PC-9 (cell line): ENCODE data around the gene HOMER3. TPM values are rescaled to one million over a fixed set of nuclear protein-coding genes. Genes with fewer than 3 reads are reported as not detected.

Source experiments
- BruUV-seq: library from RNA; stranded (reverse); fragments of 400-500 nt; replicated peaks from 2 replicates; lab custom pipeline; 2021; lab: Mats Ljungman, UMichigan
- CTCF ChIA-PET: fragments of 300-600 bp; sonication (Branson Sonifier 250); formaldehyde crosslinking; loops from one replicate; lab custom pipeline; 2022; ENCODE audit warnings: antibody characterized with exemption; lab: Charles Lee
- POLR2A ChIA-PET: fragments of 300-600 bp; sonication (Branson Sonifier 250); formaldehyde crosslinking; loops from one replicate; lab custom pipeline; 2022; ENCODE audit warnings: antibody characterized with exemption; ENCODE audit not compliant: unreplicated experiment; lab: Charles Lee
- DNase-seq, 2 experiments: peaks; one replicate each; pipeline versions ENCODE4 v3.0.0 to v3.0.0-alpha.2; 2015 to 2022; ENCODE audit warnings: mixed read lengths in 1 of 2
- H2AFZ ChIP-seq: fragments of 200-600 bp; sonication (generic); 2 replicates; pipeline ENCODE4 v1.8.1; 2017; ENCODE audit warnings: antibody characterized with exemption
- H3F3A ChIP-seq: fragments of 200-600 bp; sonication (generic); 2 replicates; pipeline ENCODE4 v1.8.1; 2017; ENCODE audit warnings: antibody characterized with exemption, mild to moderate bottlenecking, low read depth; ENCODE audit not compliant: insufficient read depth
- H3K27ac ChIP-seq: fragments of 200-600 bp; sonication (generic); 2 replicates; pipeline ENCODE4 v1.6.1; 2016; ENCODE audit warnings: mixed run types
- H3K27me3 ChIP-seq: fragments of 200-600 bp; sonication (generic); 2 replicates; pipeline ENCODE4 v1.6.1; 2016; ENCODE audit warnings: low read depth, mixed run types; ENCODE audit not compliant: insufficient read depth
- H3K36me3 ChIP-seq: fragments of 200-600 bp; sonication (generic); 2 replicates; pipeline ENCODE4 v1.6.1; 2016; ENCODE audit warnings: low read depth, mixed run types
- H3K4me1 ChIP-seq: fragments of 200-600 bp; sonication (generic); replicated peaks from 2 replicates; pipeline ENCODE4 v1.6.1; 2016; ENCODE audit warnings: mixed run types; ENCODE audit not compliant: insufficient read depth
- H3K4me2 ChIP-seq: fragments of 200-600 bp; sonication (generic); 2 replicates; pipeline ENCODE4 v1.6.1; 2017; ENCODE audit warnings: mixed run types
- H3K4me3 ChIP-seq: fragments of 200-600 bp; sonication (generic); 2 replicates; pipeline ENCODE4 v1.6.1; 2016; ENCODE audit warnings: mixed run types
- H3K79me2 ChIP-seq: fragments of 200-600 bp; sonication (generic); 2 replicates; pipeline ENCODE4 v1.6.1; 2017; ENCODE audit warnings: low read depth, mixed run types
- H3K9me2 ChIP-seq: fragments of 200-600 bp; sonication (generic); 2 replicates; pipeline ENCODE4 v1.8.1; 2017; ENCODE audit warnings: mild to moderate bottlenecking; ENCODE audit not compliant: insufficient read depth
- H3K9me3 ChIP-seq: fragments of 200-600 bp; sonication (generic); 2 replicates; pipeline ENCODE4 v1.8.1; 2016; ENCODE audit warnings: low read depth; ENCODE audit not compliant: insufficient read depth
- H4K20me1 ChIP-seq: fragments of 200-600 bp; sonication (generic); 2 replicates; pipeline ENCODE4 v1.8.1; 2017; ENCODE audit not compliant: insufficient read depth
- EZH2 ChIP-seq: fragments of 200-600 bp; sonication (generic); IDR thresholded peaks from 2 replicates; pipeline ENCODE4 v1.8.0; 2017; ENCODE audit warnings: antibody characterized with exemption, low read depth
- intact Hi-C: fragments of 100-400 bp; cut with micrococcal nuclease; formaldehyde crosslinking; loops from one replicate; pipeline ENCODE4 v1.10.0; 2022; ENCODE audit not compliant: unreplicated experiment
- total RNA-seq: library from RNA; stranded (reverse); gene quantifications from 2 replicates; pipeline ENCODE4 v1.2.3, GENCODE V29; 2021
- TF ChIP-seq, protein P1 (sequence below): fragments of 200-600 bp; sonication (generic); conservative IDR thresholded peaks from 2 replicates; pipeline ENCODE4 v1.6.1; 2017; ENCODE audit warnings: mixed run types, antibody characterized with exemption, mild to moderate bottlenecking, moderate library complexity

Gene HOMER3
- total RNA-seq, 1 experiment from 2014 or later, result 55.7 TPM

DNA sequence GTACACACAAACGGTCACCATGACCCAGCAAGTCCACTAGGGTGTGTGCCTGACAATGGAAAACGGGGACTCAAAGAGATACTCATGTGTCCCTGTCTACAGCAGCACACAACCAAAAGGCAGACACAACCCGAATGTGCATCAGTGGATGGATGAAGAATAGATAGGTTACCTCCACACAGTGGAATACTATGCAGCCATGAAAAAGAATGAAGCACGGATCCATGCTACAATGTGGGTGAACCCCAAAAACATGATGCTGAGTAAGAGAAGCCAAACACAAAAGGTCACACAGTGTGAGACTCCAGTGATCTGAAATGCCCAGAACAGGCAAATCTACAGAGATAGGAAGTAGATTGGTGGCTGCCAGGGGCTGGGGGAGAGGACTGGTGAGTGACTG, 54.0 kb downstream of the HOMER3 start:
- ChIA-PET CTCF (no interaction called here), POLR2A (no interaction called here)
- Histone ChIP-seq H3K27me3 (no peaks in the 10 kb centered on the region), H3K27ac (no peak overlapping the region), H3K4me2 (no peak overlapping the region), H2AFZ (no peak overlapping the region), H3K9me2 (no peaks in the 10 kb centered on the region), H3K9me3 (no peaks in the 10 kb centered on the region), H3K36me3 (no peaks in the 10 kb centered on the region), H3K79me2 (no peaks in the 10 kb centered on the region), H3F3A (no peaks in the 10 kb centered on the region; the same call in 1 of the 2 replicates), H4K20me1 (no peaks in the 10 kb centered on the region), H3K4me3 (no peak overlapping the region), H3K4me1 (no peaks in the 10 kb centered on the region)
- BruUV-seq, result no TSS peak
- TF ChIP-seq EZH2, result no peak
- TF ChIP-seq, protein P1, sequence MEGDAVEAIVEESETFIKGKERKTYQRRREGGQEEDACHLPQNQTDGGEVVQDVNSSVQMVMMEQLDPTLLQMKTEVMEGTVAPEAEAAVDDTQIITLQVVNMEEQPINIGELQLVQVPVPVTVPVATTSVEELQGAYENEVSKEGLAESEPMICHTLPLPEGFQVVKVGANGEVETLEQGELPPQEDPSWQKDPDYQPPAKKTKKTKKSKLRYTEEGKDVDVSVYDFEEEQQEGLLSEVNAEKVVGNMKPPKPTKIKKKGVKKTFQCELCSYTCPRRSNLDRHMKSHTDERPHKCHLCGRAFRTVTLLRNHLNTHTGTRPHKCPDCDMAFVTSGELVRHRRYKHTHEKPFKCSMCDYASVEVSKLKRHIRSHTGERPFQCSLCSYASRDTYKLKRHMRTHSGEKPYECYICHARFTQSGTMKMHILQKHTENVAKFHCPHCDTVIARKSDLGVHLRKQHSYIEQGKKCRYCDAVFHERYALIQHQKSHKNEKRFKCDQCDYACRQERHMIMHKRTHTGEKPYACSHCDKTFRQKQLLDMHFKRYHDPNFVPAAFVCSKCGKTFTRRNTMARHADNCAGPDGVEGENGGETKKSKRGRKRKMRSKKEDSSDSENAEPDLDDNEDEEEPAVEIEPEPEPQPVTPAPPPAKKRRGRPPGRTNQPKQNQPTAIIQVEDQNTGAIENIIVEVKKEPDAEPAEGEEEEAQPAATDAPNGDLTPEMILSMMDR, result no peak
- DNase-seq, result no peak
- intact Hi-C loops, result no loop called here

DNA sequence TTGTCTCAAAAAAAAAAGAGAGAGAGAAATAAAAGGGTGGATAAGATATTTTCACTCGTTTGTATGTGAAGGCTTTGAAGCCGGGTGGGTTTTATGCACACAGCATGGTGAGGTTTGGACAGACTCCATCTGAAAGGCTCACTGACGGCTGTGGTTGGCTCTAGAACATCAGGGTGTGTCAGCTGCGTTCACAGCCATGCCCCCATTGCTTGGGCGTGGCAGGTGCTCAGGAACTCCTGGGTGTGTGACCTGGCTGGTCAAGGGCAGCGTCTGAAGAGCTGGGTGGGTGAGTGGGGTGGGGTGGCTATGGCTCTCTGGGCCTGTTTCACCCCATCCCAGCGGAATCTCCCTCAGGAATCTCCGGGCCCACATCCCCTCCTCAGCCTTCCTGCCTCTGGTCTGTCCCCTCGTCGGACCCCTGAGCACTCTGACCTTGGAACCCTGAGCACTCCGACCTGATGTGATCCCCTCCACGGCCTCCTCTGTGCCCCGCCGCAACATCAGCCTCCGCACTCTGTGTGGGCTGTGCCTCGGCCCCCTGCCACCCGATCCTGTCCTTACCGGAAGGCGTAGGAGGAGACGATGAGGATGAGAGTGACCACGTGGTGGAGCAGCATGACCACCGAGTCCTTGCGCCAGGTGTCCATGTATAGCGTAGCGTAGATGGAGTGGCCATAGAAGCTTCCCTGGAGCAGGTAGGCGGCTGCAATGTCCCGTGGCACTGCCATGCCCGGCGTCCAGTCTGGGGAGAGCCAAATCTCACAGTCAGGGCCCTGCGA, 57.3 kb downstream of the HOMER3 start:
- POLR2A ChIA-PET, result no interaction called here

DNA sequence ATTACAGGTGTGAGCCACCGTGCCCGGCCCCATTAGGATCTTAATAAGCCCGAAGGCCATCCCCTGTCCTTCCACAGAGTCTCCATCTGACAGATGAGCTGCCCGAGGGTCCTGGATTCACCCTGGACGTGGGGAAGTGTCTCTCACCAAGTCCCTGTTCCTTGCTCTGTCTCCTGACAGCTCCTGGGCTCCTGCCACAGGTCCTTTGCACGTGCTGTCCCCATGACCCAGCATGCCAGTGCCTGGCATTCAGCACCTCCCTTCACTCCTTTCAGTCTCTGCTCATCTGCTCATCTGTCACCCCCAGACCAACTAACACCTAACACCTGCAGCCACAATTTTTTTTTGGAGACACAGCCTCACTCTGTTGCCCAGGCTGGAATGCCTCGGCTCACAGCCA, 59.5 kb downstream of the HOMER3 start:
- H3F3A ChIP-seq, result peaks cover 30% of the 10 kb centered on the region
- H3K9me2 ChIP-seq, result no peaks in the 10 kb centered on the region
- H3K4me2 ChIP-seq, result no peak overlapping the region
- H3K36me3 ChIP-seq, result no peaks in the 10 kb centered on the region
- no peak overlapping the region for H2AFZ ChIP-seq
- H3K27ac ChIP-seq, result no peak overlapping the region
- no peak for DNase-seq
- no TSS peak for BruUV-seq
- no peaks in the 10 kb centered on the region for H3K79me2 ChIP-seq
- H3K27me3 ChIP-seq, result no peaks in the 10 kb centered on the region
- no peak overlapping the region for H3K4me3 ChIP-seq
- ChIA-PET POLR2A (no interaction called here), CTCF (no interaction called here)
- TF ChIP-seq EZH2, result no peak
- TF ChIP-seq, protein P1, result no peak
- no peaks in the 10 kb centered on the region for H3K9me3 ChIP-seq
- H3K4me1 ChIP-seq, result no peaks in the 10 kb centered on the region
- intact Hi-C loops, result no loop called here
- peaks cover 23% of the 10 kb centered on the region; the same call in 1 of the 2 replicates for H4K20me1 ChIP-seq

More for the DNA sequence above, 57.3 kb downstream of the HOMER3 start:
- H3K4me1 ChIP-seq, result no peaks in the 10 kb centered on the region
- H3F3A ChIP-seq, result peaks cover 16% of the 10 kb centered on the region
- H4K20me1 ChIP-seq, result peaks cover 11% of the 10 kb centered on the region; the same call in 1 of the 2 replicates
- H3K79me2 ChIP-seq, result no peaks in the 10 kb centered on the region
- no TSS peak for BruUV-seq
- no peaks in the 10 kb centered on the region for H3K9me2 ChIP-seq
- no peak overlapping the region for H2AFZ ChIP-seq
- TF ChIP-seq, protein P1, result no peak
- no peak for TF ChIP-seq EZH2
- H3K4me3 ChIP-seq, result no peak overlapping the region
- H3K27ac ChIP-seq, result no peak overlapping the region
- DNase-seq, result no peak
- no peaks in the 10 kb centered on the region for H3K9me3 ChIP-seq
- CTCF ChIA-PET, result no interaction called here
- no peaks in the 10 kb centered on the region for H3K27me3 ChIP-seq
- intact Hi-C loops, result no loop called here
- H3K36me3 ChIP-seq, result no peaks in the 10 kb centered on the region
- no peak overlapping the region for H3K4me2 ChIP-seq
